DMS 273 (cell line): ENCODE data around the gene PPP2R5B.

ENCODE experiments used
- DNase-seq: peaks from one replicate; lab custom pipeline; 2025; ENCODE audit not compliant: unreplicated experiment; lab: John Stamatoyannopoulos, UW

Gene PPP2R5B

GRCh38 chr11:64888729-64889511 is 35.6 kb upstream of the PPP2R5B start:
- no peak for DNase-seq

GRCh38 chr11:64890522-64890939 is 34.0 kb upstream of the PPP2R5B start:
- peak; percentile 67 for DNase-seq

GRCh38 chr11:64891215-64891848 is 33.2 kb upstream of the PPP2R5B start:
- DNase-seq, result no peak

DNA sequence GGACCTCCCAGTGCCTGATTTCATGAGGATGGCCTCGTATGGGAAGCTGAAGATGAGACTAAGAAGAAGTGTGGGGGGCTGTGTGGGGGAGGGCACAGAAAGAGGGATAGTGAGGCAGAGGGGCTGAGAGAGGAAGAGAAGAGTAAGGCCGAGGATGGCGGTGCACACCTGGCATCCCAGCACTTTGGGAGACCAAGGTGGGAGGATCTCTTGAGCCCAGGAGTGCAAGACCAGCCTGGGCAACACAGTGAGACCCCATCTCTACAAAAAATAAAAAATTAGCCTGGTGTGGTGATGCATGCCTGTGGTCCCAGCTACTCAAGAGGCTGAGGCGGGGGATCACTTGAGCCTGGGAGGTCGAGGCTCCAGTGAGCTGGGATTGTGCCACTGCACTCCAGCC is 32.6 kb upstream of the PPP2R5B start:
- DNase-seq, result no peak

DNA sequence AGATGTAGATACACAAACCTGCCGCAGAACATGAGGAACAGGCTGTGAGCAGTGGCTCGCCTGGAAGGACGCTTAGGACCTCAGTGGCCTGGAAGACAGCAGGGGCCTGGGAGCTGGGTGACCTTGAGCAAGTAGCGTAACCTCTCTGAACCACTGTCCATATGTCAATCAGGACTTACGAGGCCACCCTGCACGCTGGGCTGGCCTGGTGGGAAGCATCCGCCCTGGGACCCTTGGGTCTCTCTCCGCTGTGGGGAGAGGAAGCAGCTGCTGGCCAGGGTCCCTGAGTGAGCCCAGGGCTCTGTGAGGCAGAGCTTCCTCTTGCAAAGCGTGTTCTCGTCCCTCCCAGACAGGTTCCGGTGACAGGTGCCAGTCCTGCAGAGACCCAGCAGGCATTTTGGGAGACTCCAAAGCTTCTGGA is 32.1 kb upstream of the PPP2R5B start:
- DNase-seq, result no peak

DNA sequence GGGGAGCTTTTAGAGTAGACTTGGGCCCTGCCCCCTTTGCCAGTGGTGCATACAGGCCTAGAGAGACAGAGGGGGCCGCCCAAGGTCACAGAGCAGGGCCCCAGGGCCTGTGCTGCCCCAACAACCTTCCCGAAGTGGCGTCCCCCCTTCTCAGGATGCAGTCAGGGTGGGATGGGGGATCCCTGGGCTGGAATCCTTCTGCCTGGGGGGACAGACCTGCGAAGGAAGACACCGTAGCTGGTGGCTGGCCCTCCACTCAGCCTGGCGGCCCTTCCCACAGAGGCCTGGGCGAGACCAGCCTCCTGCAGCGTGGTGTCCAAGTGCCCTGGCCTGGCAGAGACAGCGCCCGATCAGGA is 31.7 kb upstream of the PPP2R5B start:
- no peak for DNase-seq

DNA sequence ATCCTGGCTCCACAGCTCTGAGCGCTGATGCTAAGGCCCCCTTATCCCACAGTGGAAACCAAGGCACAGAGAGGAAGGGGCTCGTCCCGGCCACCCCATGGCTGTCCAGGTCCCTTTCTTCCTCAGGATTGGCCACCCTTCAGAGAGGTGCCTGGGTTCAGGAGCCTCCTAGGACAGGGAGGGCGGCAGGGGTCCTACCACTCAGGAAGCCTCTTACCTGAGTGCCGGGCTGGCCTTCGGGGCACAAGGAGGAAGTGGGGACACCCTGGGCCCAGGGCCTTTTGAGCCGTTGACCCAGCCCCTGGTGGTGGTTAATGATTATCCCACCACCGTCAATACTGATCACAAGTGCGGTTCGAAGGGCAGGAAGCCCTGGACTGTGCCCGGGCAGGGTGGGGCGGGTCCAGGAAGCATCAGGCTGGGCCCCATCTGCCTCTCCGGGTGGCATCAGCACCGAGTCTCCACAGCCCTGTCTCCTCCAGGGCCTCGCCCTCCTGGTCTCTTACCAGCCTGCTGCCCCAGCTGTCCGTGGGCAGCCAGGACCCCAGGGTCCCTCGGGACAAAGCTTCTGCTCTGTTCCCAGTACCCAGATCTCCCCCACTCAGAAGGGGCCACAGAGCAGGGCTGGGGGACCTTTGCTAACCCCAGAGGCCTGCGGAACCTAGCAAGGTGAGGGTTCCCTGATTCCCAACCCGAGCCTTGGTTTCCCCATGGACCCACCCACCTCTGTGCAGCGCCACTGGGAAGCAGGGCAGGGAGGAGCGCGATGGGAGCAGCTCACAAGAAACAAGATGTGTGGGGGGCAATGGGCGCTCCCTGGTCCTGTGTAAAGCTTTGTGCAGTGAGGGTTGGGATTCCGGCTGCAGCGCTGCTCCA is 31.1 kb upstream of the PPP2R5B start:
- DNase-seq, result no peak

DNA sequence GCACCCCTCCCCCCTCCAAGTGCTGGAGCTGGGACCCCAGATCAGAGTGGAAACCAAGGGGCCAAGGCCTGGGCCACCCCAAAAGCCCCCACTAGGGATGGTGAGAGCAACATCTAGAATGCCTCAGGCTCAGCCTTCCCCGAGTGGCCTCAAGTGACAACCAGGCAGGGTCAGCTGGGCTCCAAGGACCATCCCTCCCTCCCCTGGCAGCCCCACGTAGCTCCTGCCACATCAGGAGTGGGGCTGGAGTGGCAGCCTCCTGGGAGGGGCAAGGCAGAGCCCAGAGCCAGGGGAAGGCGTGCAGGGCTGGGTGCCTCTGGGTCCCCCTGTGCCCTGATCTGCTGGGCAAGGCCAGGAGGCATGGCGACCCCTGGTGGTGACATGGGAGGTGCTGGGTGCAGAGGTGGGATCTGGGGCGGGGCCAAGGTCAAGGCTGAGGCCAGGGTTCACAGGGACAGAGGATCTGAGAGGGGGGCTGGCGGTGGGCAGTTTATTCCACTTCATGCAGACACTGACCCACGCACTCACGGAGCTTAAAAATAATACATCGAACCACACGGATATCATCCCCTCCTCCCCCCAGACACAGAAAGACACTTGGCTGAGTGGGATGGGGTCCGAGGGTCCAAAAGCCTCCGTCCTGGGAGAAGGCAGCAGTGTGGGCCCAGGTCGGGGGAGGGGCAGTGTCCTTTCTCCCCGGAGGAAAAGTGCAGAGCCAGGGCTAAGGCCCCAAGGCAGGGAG is 30.2 kb upstream of the PPP2R5B start:
- peak; percentile 87 for DNase-seq

GRCh38 chr11:64894812-64895452 is 29.6 kb upstream of the PPP2R5B start:
- DNase-seq, result no peak

DNA sequence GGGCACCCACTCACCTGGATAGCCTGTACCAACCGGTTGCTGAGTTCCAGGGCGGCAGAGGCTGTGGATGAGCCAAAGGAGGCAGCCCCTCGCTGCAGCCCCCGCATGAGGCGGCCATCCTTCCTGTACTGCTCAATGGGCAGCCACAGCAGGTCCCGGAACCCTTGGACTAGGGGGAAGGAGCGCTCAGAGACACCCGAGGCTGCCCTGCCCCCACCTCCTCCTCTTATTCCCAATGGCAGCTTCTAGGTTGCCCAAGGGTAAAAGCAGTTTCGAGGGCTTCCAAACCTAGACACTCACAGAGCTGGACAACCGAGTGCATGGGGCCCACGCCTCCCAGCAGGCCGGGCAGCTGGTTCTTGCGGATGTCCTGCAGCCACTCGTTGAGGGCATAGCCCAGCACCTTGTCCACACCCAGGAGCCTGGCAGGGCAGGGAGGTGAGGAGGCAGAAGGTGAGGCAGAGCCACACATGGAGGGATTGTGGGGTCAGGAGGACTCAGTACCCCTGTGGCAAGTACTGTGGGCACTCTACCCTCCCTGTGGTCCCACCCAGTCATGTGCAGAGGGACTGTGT is 28.0 kb upstream of the PPP2R5B start:
- no peak for DNase-seq

- DNase-seq, result no peak
Observed at GRCh38 chr11:64897381-64898075, 27.0 kb upstream of the PPP2R5B start.

DNA sequence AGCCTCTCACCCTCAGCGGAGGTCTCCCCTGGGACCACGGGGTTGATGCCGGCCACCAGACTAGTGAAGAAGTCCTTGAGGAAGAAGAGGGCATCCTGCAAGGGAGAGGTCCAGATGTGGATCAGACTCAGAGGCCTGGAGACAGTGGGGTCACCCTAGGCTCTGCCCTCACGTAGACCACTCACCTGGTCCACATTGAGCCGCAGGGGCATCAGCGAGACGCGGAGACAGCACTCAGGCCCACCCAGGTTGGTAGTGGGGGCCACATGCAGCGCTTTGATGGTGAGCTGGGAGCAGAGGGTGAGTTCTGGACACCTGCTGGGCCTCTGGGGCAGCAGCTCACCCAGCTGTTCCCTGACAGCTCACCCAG is 26.4 kb upstream of the PPP2R5B start:
- DNase-seq, result no peak

DNA sequence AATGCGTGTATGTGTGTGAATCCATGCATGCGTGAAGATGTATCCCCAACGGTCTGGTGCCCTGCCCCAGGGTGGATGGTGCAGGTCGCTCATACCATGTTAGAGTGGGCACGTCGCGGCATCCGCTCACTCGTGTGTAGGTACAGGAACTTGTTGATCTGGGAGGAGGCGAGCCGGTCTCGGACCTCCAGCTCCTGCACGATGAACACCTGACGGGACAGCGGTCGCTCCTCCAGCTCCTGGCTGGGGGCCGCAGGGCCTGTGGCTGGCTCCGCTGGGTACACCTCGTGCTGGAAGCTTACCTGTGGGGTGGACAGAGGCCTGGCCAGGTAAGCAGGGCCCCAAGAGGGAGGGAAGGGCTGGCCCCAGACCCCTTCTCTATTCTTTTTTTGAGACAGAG is 25.9 kb upstream of the PPP2R5B start:
- no peak for DNase-seq

GRCh38 chr11:64900263-64900678 is 24.2 kb upstream of the PPP2R5B start:
- no peak for DNase-seq

DNA sequence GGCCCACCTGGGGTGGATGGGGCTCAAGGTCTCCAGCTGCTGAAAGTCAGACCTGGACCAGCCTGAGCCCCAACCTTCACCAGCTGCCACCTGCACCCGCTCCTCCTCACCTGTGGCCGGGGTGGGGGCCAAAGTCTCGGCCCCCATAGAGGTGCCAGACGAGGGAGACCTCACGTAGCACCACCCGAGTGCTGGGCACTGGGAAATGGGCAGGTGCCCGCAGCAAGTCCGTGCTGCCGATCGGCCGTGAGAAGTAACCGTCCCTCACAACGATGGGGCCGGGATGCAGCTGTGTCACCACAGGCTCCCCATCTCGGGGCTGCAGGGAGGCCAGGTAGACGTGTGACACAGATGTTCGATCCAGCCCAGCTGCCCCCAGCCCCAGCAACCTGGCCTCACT is 23.7 kb upstream of the PPP2R5B start:
- DNase-seq, result no peak

GRCh38 chr11:64902102-64902900 is 22.2 kb upstream of the PPP2R5B start:
- DNase-seq, result no peak

GRCh38 chr11:64903291-64903833 is 21.1 kb upstream of the PPP2R5B start:
- no peak for DNase-seq

DNA sequence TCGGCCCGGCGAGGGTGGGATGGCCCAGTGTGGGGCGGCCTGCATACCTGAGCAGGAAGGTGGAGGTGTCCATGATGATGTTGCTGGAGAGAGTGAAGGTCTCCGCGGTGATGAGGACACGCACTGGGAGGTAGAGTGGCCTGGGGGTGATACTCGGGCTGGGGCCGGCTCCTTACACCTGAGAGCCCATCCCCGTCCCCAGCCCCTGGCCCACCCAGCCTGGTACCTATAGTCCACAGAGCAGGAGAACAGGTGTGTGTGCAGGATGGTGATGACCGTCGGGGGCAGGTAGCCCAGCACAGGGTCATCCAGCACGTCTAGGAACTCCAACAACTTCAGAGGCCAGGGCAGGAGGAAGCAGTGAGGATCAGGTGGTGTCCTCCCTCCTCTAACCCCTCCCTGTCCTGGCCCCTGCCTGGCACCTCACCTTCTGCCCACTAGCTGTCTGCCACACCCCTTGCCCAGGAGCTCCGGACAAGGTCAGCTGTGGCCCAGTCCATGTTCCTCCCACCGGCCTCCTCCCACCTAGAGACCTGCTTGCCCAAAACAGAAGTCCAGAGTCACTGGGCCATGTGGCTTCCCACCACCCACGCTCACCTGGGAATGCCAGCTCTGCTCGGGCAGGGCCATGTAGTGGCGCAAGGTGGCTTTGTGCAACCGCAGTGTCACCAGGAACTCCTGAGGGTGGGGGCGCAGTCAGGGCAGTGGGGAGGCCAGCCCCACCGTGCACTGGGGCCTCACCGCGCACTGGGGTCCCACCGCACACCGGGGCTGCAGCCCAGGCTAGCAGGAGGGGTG is 18.8 kb upstream of the PPP2R5B start:
- DNase-seq, result no peak
